ENCODE measurements around the gene CHGA.

CHGA gene

DNA sequence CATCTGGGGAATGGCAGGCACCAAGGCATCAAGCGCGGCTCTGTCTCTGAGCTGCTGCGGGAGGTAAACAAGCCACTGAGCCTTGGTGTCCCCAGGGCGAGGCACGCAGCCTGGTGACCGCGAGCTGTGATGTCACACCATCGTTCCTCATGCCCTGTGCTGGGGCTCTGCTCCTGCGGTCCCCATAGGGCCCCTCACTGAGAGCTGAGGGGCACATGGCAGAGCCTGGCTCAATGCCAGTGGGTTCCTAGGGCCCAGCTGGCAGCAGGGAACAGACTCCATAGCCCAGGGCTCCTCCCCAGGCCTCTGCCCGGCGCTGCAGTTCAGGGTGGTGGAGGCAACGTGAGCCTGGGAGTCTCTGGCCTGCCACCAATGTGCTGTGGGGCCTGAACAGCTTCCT, 22.6 kb downstream of the CHGA start:
- no peak for DNase-seq

DNA sequence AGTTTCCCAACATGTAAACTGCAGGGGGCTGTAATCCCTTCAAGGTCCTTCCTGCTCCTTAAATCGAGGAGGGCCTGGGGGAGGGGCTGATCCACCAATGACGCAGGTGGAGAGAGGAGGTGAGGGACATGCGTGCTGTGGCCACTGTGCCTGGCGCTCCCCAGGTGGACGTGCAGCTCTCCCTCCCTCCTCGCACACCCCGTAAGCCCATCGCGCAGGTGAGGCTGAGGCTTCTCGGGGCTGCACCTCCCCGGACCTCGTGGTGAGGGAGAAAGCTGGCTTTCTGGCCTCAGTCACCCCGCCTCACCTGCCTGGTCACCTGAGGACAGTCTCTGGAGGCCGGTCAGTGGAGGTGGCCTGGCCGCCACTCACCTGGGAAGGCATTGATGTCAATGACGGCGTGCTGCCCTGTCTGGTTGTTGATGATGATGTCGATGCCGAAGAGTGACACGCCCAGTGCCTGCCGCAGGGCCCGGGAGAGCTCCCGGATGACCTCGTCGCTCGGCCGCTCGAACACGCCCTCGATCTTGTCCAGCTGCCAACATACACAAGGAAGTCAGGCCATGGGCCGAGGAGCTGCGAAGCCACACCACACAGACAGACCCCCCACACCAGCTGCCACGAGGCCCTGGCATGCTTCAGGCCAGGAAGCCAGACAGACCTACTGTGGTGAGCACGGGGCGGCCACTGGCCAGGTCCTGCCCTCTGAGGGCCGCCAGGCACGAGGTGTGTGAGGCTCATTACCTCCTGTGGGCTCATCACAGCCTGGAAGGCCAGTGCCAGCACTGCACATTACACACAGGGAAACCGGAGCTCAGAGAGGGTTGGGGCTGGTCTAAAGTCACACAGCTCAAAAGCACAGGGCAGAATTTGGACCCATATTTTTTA, 23.3 kb downstream of the CHGA start:
- no peak for DNase-seq

DNA sequence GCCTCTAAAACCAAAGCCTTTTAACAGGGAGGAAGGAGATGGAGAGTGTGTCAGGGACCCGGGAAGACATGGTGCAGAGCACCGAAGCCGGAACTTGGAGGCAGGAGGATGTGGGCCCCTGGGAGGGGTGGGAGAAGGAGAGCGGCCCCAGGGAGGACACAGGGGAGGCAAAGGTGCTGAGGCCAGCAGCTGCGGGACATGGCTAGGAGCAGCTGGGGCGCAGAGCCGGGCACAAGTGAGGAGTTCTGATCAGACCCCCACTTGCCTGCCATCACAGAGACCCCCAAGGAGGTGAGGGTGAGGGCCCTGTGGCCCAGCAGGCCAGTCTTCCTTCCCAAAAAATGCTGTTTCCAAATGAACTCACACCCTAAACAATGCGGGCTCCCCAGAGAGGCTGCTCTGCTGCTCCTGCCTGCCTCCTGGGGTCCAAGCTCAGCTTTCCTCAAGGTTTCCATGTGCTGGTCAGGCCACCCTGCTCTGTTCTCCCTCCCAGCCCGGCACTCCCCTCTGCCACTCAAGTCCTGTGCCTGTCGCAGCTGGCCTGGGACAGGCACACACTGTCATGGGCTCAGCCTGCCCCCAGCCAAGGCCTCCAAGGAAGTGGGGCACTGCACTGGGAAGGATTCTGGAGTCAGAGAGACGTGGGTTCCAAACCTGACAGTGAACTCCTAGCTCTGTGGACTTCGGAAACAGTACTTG, 24.0 kb downstream of the CHGA start:
- DNase-seq, result no peak

DNA sequence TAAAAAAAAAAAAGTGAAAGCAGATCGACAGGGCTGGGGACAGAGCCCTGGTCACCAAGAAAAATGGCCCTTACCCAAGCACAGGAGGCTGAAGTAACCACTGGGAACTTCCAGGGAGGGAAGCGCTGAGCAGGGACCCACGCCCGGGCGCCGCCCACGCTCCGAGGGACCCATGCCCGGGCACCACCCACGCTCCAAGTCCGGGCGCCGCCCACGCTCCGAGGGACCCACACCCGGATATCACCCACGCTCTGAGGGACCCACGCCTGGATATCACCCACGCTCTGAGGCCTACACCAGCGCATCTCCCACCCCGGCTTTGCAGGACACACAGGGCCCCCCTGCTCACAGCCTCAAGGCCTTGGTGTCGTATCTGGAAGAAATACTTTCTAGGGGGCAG, 25.7 kb downstream of the CHGA start:
- DNase-seq, result no peak

DNA sequence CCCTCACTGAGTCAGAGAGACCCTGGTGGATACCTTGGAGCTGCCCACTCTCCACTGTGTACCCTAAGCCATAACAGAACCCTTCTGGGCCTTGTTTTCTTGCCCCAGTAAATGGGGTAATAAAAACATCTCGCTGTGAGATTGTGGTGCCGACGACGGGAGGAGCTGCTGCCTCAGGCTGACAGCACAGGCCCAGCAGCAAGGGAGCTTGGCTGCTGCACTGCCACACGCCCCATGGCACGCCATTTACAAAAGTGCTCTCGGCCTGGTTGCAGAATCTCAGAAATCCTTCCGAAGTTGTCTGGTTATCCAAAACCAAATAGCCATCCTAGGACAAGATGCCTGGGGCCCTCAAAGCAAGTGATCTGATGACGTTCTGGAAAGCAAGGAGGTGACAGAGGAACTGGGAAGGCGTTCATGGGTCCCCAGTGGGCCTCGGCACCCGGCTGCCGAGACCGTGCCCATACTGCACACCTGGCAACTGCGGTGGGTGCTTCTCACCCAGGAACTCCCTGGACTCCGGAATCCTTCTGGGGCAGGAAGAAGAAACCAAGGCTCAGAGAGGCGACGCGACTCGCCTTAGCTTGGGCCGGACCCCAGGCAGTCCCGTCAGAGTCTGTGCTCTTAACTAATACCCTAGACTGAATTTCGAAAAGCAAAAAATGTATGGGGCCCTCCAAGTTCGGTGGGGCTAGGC, 26.7 kb downstream of the CHGA start:
- no peak for DNase-seq

DNA sequence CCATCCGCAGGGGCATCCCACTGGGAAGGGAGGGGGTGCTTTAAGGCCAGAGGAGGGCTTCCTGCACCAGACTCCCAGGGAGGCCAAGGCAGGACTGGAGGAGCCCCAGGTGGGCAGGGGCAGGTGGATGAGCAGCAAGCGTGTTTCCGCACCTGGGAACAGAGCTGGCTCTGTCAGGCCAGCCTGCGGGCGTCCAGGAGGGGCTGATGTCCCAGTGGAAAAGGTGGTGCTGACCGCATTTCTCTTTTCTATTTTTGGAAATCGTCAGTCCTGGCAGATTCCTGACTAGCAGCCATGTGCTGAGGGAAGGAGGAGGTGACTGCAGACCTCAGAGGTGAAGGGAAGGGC, 27.2 kb downstream of the CHGA start:
- DNase-seq, result no peak

DNA sequence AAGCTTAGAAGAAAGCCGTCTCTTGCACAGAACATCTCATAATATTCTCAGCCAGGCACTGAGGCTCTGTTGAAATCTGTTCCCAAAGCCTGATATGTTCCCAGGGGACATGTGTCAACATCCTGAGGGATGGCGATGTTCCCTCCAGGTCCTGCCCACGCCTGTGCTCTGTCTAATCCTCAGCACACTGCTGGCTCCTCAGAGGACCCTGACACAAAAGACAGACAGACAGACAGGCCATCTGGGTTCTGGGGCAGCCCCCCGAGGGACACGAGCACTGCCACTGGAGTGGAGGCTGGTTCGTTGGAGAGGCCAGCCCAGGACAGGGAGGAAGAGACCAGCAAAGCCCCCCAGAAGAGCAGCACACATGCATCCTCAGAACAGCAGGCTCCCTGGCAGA, 27.8 kb downstream of the CHGA start:
- DNase-seq, result no peak

DNA sequence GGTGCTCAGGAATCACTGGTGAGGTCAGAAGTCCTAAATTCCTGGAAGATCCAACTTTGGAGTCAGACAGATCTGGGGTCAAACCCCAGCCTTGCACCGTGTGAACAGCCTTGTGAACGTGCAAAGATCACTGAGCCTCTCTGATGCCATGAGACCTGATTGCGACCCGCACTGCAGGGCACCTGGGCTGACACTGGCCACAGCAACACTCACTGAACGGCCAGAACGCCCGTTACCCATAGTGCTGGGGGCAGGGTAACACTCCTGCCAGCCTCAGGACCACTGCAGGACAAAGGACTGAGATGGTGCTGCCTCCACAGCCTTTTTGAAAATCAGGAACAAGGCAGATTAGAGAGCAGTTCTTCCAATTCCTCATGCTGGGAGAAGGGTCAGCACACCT, 28.3 kb downstream of the CHGA start:
- no peak for DNase-seq

DNA sequence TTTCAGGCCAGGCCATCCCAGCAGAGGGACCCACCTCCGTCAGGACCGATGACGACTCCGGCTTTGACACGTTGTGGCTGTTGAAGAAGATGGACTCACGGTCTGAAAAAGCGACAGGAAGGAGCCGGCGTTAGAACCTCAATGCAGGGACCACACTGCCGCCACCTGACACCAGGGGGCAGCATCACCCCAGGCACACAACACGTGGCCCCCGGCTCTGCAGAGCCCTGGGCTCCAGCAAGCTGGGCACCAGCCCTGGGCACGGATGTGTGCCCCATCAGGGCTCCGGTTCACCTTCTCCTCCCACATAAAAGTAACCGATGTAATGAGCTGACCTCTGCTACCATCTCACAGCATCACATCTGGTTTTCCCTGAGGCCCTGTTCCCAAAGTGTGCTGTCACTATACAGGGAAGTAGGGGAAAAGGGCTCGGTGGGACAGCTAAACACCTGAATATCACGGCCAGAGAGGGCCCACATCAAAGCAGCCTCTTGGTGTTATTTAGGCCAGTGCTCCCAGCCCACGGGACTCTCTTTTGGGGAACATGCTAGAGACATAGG, 29.0 kb downstream of the CHGA start:
- peak; percentile 88 for DNase-seq

DNA sequence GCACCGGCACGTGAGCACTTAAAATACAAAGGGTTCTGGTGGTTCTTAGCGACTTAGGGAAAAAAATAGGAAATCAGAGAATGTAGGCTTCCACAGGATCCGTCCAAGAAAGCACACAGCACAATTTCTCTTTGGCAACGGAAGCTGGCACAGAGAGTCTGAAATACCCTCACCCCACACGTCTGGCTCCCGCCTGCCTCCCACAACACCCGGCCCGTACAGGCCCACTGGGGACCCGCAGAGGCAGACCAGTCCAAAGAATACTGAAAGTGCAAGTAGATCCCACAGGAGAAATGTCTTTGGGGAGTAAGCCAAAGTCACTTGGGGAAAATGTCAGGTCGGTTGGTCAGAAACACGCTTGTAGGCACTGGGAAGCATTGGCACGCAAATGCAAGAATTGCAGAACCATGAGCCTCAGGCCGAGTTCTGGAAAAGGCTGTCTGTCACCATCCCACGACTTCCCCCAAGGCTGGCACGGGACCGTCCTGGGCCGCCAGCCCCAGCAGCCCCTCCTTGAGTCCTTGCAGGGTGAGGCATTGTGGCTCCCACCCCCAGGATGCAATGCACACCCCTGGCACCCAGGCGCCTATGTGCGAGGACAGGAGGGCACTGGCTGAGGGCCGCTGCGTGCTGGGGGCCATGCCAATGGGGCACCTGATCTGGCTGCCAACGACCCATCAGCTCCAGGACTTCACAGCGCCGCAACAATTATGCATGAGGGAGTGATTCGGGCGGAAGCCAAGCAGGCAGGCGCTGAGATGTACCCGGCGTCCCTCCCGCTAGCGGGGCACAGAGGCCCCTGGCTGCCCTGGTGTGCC, 29.7 kb downstream of the CHGA start:
- DNase-seq, result no peak

DNA sequence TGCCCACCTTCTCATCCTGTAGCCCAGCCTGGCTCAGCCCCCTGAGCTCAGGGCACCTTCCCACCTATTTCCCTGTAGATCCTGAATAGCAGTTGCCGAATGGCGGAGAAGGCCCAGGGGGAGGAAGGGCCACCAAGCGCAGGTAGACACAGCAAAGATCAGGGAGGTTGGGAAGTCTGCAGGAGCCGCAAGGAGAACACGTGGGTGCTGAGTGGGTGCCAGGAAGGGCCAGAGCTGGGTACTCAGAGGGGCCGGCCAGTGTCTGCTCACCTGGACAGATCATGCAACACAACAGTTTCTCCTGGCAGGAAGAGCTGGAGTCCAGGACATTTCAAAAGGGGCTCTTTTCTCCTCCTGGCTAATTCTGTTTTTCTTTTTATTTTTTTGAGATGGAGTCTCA, 30.6 kb downstream of the CHGA start:
- no peak for DNase-seq

DNA sequence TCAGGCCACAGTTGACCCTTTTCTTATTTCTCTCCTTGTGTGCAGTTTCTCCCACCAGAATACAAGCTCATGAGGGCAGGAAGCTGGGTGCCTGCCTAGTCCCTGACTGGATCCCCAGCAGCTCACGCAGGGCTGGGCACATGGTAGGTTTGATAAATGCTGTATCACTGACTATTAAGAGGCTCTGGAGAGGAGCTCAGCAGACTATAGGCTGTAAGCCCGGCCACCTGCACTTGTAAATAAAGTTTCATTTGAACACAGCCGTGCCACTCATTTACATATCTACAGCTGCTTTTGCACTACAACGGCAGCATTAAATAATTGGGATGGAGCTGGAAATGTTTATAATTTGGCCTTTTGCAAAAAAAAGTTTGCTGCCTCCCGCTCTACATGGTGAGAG, 32.0 kb downstream of the CHGA start:
- DNase-seq, result no peak

DNA sequence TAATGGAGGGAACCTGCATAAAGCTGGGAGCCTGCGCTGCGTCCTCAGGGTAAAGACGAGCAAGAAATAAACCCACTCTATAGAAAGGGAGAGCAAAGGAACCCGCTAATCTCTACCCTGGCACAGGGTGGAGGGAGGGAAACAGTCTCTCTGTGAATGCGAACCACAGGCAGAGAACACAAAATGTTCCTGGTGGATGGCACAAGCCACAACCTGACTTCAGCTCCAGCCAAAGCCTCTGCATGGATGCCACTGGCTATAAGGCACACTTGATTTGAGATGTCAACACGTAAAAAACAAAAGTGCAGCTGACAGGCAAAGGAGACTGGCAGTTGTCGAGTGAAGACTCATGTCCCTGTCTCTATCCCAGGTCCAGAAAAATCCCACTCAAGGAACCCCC, 32.4 kb downstream of the CHGA start:
- DNase-seq, result no peak

DNA sequence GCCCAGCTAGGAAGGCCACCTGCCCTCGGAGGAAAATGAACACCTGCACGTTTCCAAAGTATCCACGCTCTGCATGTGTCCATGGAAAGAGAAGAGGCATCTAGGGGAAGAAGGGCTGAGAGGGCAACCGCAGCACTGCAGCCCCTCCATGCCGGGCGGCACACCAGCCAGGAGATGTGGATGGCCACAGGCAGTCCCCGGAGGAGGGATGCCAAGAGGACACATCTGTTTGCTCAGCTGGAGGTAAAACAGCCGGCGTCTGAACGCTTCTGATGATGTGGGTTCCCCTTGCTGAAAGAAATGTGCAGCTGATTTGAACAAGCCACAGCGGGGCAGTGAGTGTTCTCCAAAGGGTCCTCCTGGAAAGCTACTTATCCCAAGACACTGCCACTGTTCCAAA, 34.0 kb downstream of the CHGA start:
- no peak for DNase-seq

DNA sequence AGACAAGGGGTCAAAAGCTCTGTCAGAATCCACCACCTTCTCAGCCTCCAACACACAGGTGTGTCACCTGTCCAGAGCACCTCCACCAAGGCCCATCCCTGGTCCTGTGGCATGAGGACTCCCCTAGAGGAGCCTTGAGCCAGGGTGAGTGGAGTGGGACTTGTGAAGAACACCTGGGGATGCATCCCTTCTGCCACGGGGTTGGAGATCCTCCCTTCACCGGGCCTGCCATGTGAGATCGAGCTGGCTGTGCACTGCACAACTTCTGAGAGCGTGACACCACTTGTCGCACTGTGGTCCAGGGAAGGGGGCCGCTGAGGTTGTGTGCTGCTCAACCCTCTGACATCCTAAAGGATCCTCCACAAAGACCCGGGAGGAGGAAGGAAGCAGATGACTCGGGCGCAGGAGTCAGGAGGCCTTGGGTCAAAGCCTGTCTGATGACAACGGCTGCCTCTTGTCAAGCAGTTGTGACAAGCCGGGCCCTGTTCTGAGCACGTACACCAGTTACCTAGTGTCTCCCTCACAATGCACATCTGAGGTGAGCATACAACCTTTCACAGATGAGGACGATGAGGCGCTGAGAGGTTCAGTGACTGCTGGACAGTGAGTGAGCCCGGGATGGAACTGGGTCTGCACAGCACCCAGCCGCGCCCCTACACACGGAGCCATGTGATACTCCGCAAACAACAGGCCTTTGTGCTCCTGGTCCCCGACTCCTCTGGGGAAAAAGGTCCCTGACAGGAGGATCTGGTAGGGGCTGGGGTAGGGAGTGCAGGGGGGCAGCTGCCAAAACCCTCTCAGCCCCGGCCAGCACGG, 35.6 kb downstream of the CHGA start:
- DNase-seq, result no peak

DNA sequence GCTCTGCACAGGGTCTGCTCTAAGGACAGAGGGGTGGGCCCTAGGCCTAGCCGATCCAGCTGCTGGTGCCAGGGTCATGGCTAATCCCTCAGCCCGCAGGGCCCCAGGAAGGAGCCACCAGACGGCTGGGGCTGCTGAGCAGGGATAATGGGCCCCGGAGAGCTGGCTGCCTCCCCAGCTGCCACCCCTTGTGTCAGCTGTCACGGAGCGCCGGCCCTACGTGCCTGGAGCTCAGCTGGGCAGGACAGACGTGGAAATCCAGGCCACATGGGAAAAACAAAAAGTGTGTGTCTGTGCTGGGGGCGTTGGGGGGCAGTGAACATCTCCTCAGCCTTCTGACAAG, 36.2 kb downstream of the CHGA start:
- DNase-seq, result no peak

DNA sequence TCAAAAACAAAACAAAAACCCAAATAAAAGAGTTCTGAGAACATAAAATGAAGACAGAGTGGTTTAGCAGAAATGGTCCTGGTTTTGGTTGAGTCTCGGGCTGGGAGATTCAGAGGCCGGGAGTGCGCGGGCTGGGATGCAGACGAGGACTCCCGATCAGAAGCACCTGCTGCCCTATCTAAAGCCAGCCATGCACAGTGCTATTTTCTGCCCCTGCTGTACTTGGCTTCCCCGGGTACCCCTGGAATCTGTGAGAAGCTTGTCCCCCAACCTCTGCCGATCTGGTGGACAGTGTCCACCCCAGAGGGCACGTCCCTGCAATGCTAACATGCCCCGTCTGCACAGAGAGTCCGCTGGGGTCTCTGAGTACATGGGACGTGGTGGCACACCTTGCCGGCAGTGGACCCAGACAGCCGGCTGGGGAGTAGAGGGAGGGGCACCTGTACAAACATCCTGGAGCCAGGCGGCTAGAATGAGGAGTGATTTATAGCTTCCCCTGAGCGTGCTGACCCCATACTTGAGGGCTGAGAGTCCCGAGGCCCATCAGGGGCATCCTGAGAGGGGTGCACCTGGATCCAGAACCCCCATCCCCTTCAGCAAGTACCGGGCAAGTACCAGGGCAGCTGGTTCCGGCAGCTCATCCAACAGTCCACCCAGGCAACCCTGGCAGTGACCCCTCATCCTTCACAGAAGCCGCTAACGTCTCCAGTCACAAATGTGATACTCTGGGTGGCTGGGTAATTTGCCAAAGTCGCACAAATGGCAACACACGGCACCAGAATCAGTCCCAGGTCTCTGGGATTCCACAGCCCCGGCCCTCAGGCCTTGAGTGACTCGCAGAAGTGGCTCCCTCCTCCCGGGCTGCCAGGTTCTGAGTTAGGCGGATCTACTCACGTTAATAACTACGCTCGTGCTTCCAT, 37.1 kb downstream of the CHGA start:
- DNase-seq, result no peak

DNA sequence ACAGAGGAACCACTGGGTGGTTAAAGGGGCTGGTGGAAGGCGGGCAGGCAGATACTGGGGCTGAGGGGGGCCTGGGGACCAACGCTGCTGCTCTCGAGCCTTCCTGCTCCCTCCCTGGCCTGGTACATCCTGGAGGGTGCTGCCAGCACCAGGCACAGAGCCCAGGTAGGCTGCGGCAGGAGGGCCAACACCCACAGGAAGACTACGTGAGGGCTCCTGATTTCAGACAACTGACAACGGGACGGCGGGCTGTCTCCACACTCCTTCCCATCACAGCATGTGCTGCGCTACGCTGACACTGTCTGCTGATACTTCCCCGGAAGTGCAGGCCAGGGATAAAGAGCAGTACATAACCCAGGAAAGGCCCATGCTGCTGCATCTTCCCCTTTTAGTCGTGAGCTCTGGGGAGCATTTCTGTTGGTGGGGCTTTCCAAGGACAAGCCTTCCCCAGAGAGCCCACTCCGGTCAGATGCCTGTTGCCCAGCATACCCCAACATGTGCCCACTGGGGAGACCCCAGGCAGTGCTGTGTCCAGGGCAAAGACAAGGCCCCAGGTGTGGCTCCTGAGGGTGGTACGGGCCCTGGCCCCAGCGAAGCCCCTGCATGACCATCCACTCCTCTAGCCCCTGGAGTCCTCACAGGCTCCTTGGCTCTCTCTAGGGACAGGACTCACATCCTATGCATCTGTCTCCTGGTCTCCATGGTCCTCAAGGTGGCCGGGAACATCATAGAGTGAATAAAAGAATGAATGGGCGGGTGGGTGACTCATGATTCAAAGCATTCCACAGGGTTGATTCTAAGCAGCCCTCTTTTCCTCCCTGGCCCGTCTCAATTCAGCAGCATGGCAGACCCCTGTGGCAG, 38.0 kb downstream of the CHGA start:
- no peak for DNase-seq

DNA sequence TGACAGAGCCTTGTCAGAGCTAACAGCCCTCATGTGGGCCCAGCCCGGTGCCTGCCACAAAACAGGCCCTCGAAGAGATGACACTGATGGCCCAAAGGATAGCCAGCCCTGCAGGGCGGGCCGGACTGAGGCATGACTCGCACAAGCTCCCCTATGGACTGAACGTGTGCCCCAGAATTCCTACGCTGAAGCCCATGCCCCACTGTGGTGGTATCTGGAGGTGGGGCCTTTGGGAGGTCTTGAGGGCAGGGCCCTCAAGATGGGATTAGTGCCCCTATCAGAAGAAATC, 38.6 kb downstream of the CHGA start:
- no peak for DNase-seq
